Heart left ventricle (tissue), 16 donors: ENCODE results near the gene HGFAC. TPM values are rescaled to one million over a fixed set of nuclear protein-coding genes. Genes with fewer than 3 reads are reported as not detected.

ENCODE experiments used
- ATAC-seq, 4 donors: fragments of 200-7000 bp; cut with Tn5 transposase; one replicate each; pipeline ENCODE4 v1.9.1; 2020 to 2022; ENCODE audit warnings: moderate library complexity in 4 of 4, mild to moderate bottlenecking in 3 of 4, moderate number of reproducible peaks in 1 of 4
- DNase-seq, 5 donors: peaks; one replicate each; pipeline ENCODE4 v3.0.0-alpha.2; 2020
- H3K27ac ChIP-seq, 12 donors: fragments of 200-600 bp; sonication (generic) in 4 of 12; one replicate each; pipeline versions ENCODE4 v1.5.0 to v1.8.0; 2016 to 2022; ENCODE audit warnings: mild to moderate bottlenecking in 2 of 12
- H3K27me3 ChIP-seq, 9 donors: fragments of 200-600 bp; sonication (generic) in 2 of 9; one replicate each; pipeline versions ENCODE4 v1.5.1 to v1.8.0; 2016 to 2022; ENCODE audit warnings: mild to moderate bottlenecking in 3 of 9
- H3K36me3 ChIP-seq, 9 donors: fragments of 200-600 bp; sonication (generic) in 2 of 9; one replicate each; pipeline versions ENCODE4 v1.5.0 to v1.8.0; 2018 to 2022; ENCODE audit warnings: mild to moderate bottlenecking in 2 of 9
- H3K4me1 ChIP-seq, 12 donors: fragments of 200-600 bp; sonication (generic) in 4 of 12; one replicate each; pipeline versions ENCODE4 v1.5.0 to v1.8.0; 2016 to 2022; ENCODE audit warnings: mild to moderate bottlenecking in 3 of 12
- H3K4me3 ChIP-seq, 12 donors: fragments of 200-600 bp; sonication (generic) in 4 of 12; one replicate each; pipeline versions ENCODE4 v1.5.0 to v1.8.0; 2017 to 2022; ENCODE audit warnings: mild to moderate bottlenecking in 9 of 12, moderate library complexity in 4 of 12
- H3K9me3 ChIP-seq, 12 donors: fragments of 200-600 bp; sonication (generic) in 4 of 12; one replicate each; pipeline versions ENCODE4 v1.5.0 to v1.8.0; 2016 to 2022; ENCODE audit warnings: mild to moderate bottlenecking in 1 of 12
- CTCF ChIP-seq, 12 donors: fragments of 200-600 bp; sonication (generic) in 4 of 12; IDR thresholded peaks; one replicate each; pipeline versions ENCODE4 v1.5.0 to v1.8.0; 2018 to 2022; ENCODE audit warnings: antibody characterized with exemption in 12 of 12, mild to moderate bottlenecking in 5 of 12
- POLR2A ChIP-seq, 2 donors: fragments of 450-650 bp; IDR thresholded peaks; one replicate each; pipeline ENCODE4 v1.6.1; 2017; ENCODE audit warnings: antibody characterized with exemption in 2 of 2, mild to moderate bottlenecking in 2 of 2, moderate library complexity in 2 of 2
- WGBS, 4 donors: extraction: QIAGEN DNeasy Blood & Tissue Kit in 2 of 4; methylation state at CpG; one replicate each; pipeline versions ENCODE4 v1.1.5 to v1.1.7; 2013 to 2018; 5-methylcytosine and 5-hydroxymethylcytosine counted together
- intact Hi-C, 10 donors: fragments of 100-400 bp; cut with DNase I; formaldehyde crosslinking; loops; one replicate each; pipeline versions ENCODE4 v1.11.1 to v1.14.2; 2022
- polyA plus RNA-seq, 2 donors: library from polyadenylated mRNA; stranded (reverse); fragments of 200-250 nt; gene quantifications; one replicate each; pipeline ENCODE4 v1.2.3, GENCODE V29; 2013
- total RNA-seq, 9 donors: library from RNA; depleted of rRNA in 2 of 9; stranded (reverse); fragments of >200 nt in 2 of 9; fragmentation: NEBNext Ultra II Directional in 3 of 9; extraction: Animal tissue kit (Norgen Biotek cat#: 25700) in 3 of 9; gene quantifications; one replicate each; pipeline versions ENCODE4 v1.1.0 to v1.2.4, GENCODE V29; 2016 to 2023
- donor health status: ischemic (EF 13 %, LVEDD 7.1; RV severe dilation, severe dysfunction).
- donor health status: healthy with polysubstance abuse.
- donor health status: DM: no; HTN: yes; CAD: no.
- donor health status: DM: no; HTN: no; CAD: no.
- donor health status: ischemic (EF 25% LVEDD 6.9; RV normal size, moderate dysfunction).
- donor health status: ischemic (EF 25% LVEDD 5.7; RV mildly dilated, moderate dysfunction).
- donor health status: healthy.
- donor health status: DM: yes; HTN: yes; CAD: no.
- donor health status: ischemic (EF 35%, LVEDD 5.7; RV mildly dilated, moderate dysfunction).
- donor health status: nonischemic (EF 11% LVEDD 7.7; RV severe dilation, severe dysfunction).
- donor health status: DM: yes; HTN: yes; CAD: no.
- donor health status: PGD.
- donor health status: ischemic (EF 29% LVEDD 5.4; RV normal size, mild dysfunction).
- donor health status: nonischemic (EF 23%, LVEDD 6.1; RV moderate dilation, normal function).

HGFAC gene
- total and polyA plus RNA-seq, 11 donors: 0.11 to 0.73 (median 0.47) TPM; not detected in 4

- Histone ChIP-seq H3K4me3 (no peak overlapping the region), H3K9me3 (no peaks in the 10 kb centered on the region), H3K27ac (no peak overlapping the region), H3K27me3 (peaks cover 0 to 38% (median 7%) of the 10 kb centered on the region in 9 donors), H3K4me1 (peaks cover 0 to 34% (median 6%) of the 10 kb centered on the region in 12 donors), H3K36me3 (peaks cover 0 to 16% (median 0%) of the 10 kb centered on the region in 9 donors)
- intact Hi-C loops: no loop called here
- no peak for DNase-seq
- TF ChIP-seq CTCF (IDR thresholded peaks at IDR 0.05) (no peak), POLR2A (IDR thresholded peaks at IDR 0.05) (no peak)
- WGBS, 4 donors: 75 to 85% (median 85%) methylated on average over 24 to 55 of the region's 55 CpGs
- ATAC-seq: no peak
These were observed 51.3 kb downstream of the HGFAC start for GRCh38 chr4:3492741-3493719.

GRCh38 chr4:3493720-3494461 is 52.1 kb downstream of the HGFAC start:
- no peak overlapping the region for H3K4me3 ChIP-seq
- peaks cover 0 to 16% (median 0%) of the 10 kb centered on the region in 9 donors for H3K36me3 ChIP-seq
- peaks cover 0 to 37% (median 4%) of the 10 kb centered on the region in 12 donors for H3K4me1 ChIP-seq
- TF ChIP-seq CTCF (IDR thresholded peaks at IDR 0.05) (no peak), POLR2A (IDR thresholded peaks at IDR 0.05) (no peak)
- DNase-seq (no peak), ATAC-seq (peak in 2 of 4 donors; percentile 9 to 20)
- H3K27ac ChIP-seq: peak overlapping the region in 4 of 12 donors; percentile 14 to 59 (median 42)
- peaks cover 0 to 38% (median 7%) of the 10 kb centered on the region in 9 donors for H3K27me3 ChIP-seq
- intact Hi-C loops: no loop called here
- 61 to 69% (median 64%) methylated on average over 14 to 20 of the region's 20 CpGs for WGBS, 4 donors
- H3K9me3 ChIP-seq: no peaks in the 10 kb centered on the region

GRCh38 chr4:3494462-3494871 is 52.7 kb downstream of the HGFAC start:
- H3K36me3 ChIP-seq: peaks cover 0 to 16% (median 0%) of the 10 kb centered on the region in 9 donors
- H3K27ac ChIP-seq: peak overlapping the region in 4 of 12 donors; percentile 14 to 59 (median 42)
- peaks cover 0 to 38% (median 7%) of the 10 kb centered on the region in 9 donors for H3K27me3 ChIP-seq
- H3K9me3 ChIP-seq: no peaks in the 10 kb centered on the region
- H3K4me3 ChIP-seq: no peak overlapping the region
- DNase-seq: no peak
- peaks cover 0 to 42% (median 4%) of the 10 kb centered on the region in 12 donors for H3K4me1 ChIP-seq
- TF ChIP-seq POLR2A (IDR thresholded peaks at IDR 0.05) (no peak), CTCF (IDR thresholded peaks at IDR 0.05) (no peak)
- 26 to 41% (median 36%) methylated on average over 13 to 15 of the region's 15 CpGs for WGBS, 4 donors
- intact Hi-C loops: no loop called here
- peak in 2 of 4 donors; percentile 1 for ATAC-seq
